Neural progenitor cell (in vitro differentiated cells): ENCODE data around the gene NR4A1.

ENCODE experiments used
- EZH2 ChIP-seq: fragments of 200-600 bp; sonication (generic); IDR thresholded peaks from 2 replicates; pipeline ENCODE4 v1.6.1; 2017; ENCODE audit warnings: antibody characterized with exemption, mild to moderate bottlenecking, moderate library complexity
- EZH2phosphoT487 ChIP-seq: fragments of 200-600 bp; sonication (generic); IDR thresholded peaks from 2 replicates; pipeline ENCODE4 v1.6.1; 2017; ENCODE audit warnings: antibody characterized with exemption
- TF ChIP-seq, protein P1 (sequence below): fragments of 200-600 bp; sonication (generic); IDR thresholded peaks from 2 replicates; pipeline ENCODE4 v1.5.1; 2017; ENCODE audit warnings: antibody characterized with exemption, mild to moderate bottlenecking

DNA sequence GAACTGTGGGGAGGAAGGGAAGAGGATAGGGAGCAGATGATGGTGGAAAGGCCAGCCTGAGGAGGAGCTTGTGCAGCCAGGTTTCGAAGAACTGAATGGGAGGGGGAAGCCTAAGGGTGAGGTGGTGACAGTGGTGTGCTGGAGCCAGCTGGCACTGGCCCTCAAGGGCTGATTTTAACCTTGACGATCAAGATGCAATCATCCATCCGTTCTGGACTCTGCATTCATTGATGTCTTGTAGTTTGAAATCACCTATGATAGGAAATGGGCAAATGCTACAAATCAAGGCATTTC is 15.8 kb downstream of the NR4A1 start:
- TF ChIP-seq, protein P1, sequence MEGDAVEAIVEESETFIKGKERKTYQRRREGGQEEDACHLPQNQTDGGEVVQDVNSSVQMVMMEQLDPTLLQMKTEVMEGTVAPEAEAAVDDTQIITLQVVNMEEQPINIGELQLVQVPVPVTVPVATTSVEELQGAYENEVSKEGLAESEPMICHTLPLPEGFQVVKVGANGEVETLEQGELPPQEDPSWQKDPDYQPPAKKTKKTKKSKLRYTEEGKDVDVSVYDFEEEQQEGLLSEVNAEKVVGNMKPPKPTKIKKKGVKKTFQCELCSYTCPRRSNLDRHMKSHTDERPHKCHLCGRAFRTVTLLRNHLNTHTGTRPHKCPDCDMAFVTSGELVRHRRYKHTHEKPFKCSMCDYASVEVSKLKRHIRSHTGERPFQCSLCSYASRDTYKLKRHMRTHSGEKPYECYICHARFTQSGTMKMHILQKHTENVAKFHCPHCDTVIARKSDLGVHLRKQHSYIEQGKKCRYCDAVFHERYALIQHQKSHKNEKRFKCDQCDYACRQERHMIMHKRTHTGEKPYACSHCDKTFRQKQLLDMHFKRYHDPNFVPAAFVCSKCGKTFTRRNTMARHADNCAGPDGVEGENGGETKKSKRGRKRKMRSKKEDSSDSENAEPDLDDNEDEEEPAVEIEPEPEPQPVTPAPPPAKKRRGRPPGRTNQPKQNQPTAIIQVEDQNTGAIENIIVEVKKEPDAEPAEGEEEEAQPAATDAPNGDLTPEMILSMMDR, result no peak
- TF ChIP-seq EZH2, result no peak
- no peak for TF ChIP-seq EZH2phosphoT487
